Esophagus muscularis mucosa (tissue), 4 donors: ENCODE results near the gene HIP1R. TPM values are rescaled to one million over a fixed set of nuclear protein-coding genes. Genes with fewer than 3 reads are reported as not detected.

ENCODE experiments used
- DNase-seq: peaks from one replicate; pipeline ENCODE4 v3.0.0-alpha.2; 2017; ENCODE audit errors: extremely low spot score
- H3K27ac ChIP-seq, 4 donors: fragments of 200-600 bp; sonication (generic); replicated peaks in 1 of 4; 1 replicate in 3 of 4; 2 replicates in 1 of 4; pipeline ENCODE4 v1.5.1; 2016 to 2019; ENCODE audit warnings: mild to moderate bottlenecking in 1 of 4
- H3K27me3 ChIP-seq, 4 donors: fragments of 200-600 bp; sonication (generic); one replicate each; pipeline versions ENCODE4 v1.5.1 to v1.6.0; 2016 to 2019
- H3K36me3 ChIP-seq, 4 donors: fragments of 200-600 bp; sonication (generic); one replicate each; pipeline ENCODE4 v1.5.1; 2016 to 2019
- H3K4me1 ChIP-seq, 4 donors: fragments of 200-600 bp; sonication (generic); one replicate each; pipeline ENCODE4 v1.5.1; 2016 to 2019
- H3K4me3 ChIP-seq, 4 donors: fragments of 200-600 bp; sonication (generic); 1 replicate in 2 of 4; 2 replicates in 2 of 4; pipeline ENCODE4 v1.5.1; 2016 to 2019; ENCODE audit warnings: mild to moderate bottlenecking in 4 of 4, moderate library complexity in 1 of 4
- H3K9me3 ChIP-seq, 4 donors: fragments of 200-600 bp; sonication (generic); 1 replicate in 3 of 4; 2 replicates in 1 of 4; pipeline ENCODE4 v1.5.1; 2016 to 2019
- EP300 ChIP-seq: sonication (generic); formaldehyde crosslinking; IDR thresholded peaks from one replicate; pipeline ENCODE4 v1.6.1; 2017; ENCODE audit warnings: antibody characterized with exemption
- POLR2A ChIP-seq: fragments of 450-650 bp; IDR thresholded peaks from one replicate; pipeline ENCODE4 v1.6.1; 2017; ENCODE audit warnings: antibody characterized with exemption, moderate library complexity, mild to moderate bottlenecking, low read depth
- POLR2AphosphoS5 ChIP-seq, 2 donors: sonication (generic); formaldehyde crosslinking; IDR thresholded peaks; one replicate each; pipeline ENCODE4 v1.6.1; 2017; ENCODE audit warnings: antibody characterized with exemption in 2 of 2
- WGBS: methylation state at CpG from one replicate; pipeline ENCODE4 v1.1.5; 2018; 5-methylcytosine and 5-hydroxymethylcytosine counted together
- intact Hi-C: fragments of 100-400 bp; cut with DNase I; formaldehyde crosslinking; loops from one replicate; pipeline ENCODE4 v1.15.1; 2023
- total RNA-seq, 4 donors: library from RNA; depleted of rRNA; stranded (reverse); fragments of >200 nt; gene quantifications; one replicate each; pipeline versions ENCODE4 v1.1.0 to v1.2.1, GENCODE V29; 2016
- TF ChIP-seq, protein P1 (sequence below), 3 experiments: fragments of 200-600 bp in 2 of 3; fragments of 450-650 bp in 1 of 3; sonication (generic) in 2 of 3; IDR thresholded peaks; one replicate each; pipeline ENCODE4 v1.5.1; 2017 to 2019; ENCODE audit warnings: antibody characterized with exemption in 3 of 3, mild to moderate bottlenecking in 2 of 3, moderate library complexity in 1 of 3

The HIP1R gene
- total RNA-seq, 4 donors from 2014 or later: 13.3 to 38.3 (median 23.7) TPM

DNA sequence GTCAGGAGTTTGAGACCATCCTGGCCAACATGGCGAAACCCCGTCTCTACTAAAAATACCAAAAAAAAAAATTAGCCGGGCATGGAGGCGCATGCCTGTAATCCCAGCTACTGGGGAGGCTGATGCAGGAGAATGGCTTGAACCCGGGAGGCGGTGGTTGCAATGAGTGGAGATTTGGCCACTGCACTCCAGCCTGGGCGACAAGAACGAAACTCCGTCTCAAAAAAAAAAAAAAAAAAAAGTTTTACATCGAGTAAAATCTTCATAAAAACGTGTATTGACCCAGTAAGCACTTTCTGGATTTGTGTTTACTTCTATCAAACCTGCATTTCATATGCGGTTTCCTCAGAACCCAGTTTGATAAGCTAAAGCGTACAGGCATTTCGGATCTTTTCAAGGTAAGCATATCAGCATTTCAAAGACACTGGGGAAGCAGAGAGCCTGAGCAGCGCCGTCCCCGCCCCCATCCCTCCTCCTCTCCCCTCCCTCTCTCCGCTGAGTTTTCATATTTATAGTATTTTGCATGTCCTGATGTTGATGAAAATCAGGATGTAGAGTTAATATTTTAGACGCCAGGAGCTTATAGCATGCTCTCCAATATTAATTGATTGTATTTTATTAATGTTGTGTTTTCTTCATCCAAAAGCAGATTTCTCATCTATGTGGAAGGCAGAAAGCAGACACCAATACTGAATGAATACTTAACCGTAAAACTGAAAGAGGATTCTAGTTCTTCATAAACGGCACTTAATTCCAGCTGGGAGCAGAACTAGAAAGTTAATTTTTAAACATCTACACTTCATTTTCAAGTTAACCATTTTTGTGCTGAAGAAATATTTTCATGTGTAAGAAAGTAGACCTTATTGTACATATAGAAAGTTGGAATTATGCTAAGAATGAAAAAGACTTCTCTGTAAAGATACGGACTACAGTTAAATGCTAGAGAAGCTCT lies 9.2 kb upstream of the HIP1R start:
- Histone ChIP-seq H3K27me3 (no peaks in the 10 kb centered on the region), H3K27ac (no peak overlapping the region), H3K9me3 (no peaks in the 10 kb centered on the region), H3K4me1 (peaks cover 0 to 11% (median 6%) of the 10 kb centered on the region in 4 donors), H3K4me3 (peak overlapping the region; percentile 36 to 51 (median 40)), H3K36me3 (no peaks in the 10 kb centered on the region)
- TF ChIP-seq EP300: no peak
- no peak for TF ChIP-seq POLR2AphosphoS5 (IDR thresholded peaks at IDR 0.05)
- TF ChIP-seq POLR2A: no peak
- TF ChIP-seq, protein P1, sequence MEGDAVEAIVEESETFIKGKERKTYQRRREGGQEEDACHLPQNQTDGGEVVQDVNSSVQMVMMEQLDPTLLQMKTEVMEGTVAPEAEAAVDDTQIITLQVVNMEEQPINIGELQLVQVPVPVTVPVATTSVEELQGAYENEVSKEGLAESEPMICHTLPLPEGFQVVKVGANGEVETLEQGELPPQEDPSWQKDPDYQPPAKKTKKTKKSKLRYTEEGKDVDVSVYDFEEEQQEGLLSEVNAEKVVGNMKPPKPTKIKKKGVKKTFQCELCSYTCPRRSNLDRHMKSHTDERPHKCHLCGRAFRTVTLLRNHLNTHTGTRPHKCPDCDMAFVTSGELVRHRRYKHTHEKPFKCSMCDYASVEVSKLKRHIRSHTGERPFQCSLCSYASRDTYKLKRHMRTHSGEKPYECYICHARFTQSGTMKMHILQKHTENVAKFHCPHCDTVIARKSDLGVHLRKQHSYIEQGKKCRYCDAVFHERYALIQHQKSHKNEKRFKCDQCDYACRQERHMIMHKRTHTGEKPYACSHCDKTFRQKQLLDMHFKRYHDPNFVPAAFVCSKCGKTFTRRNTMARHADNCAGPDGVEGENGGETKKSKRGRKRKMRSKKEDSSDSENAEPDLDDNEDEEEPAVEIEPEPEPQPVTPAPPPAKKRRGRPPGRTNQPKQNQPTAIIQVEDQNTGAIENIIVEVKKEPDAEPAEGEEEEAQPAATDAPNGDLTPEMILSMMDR (IDR thresholded peaks at IDR 0.05): no peak
- 29% methylated on average over 22 of the region's 22 CpGs for WGBS
- DNase-seq: no peak
- intact Hi-C loops: no loop called here

DNA sequence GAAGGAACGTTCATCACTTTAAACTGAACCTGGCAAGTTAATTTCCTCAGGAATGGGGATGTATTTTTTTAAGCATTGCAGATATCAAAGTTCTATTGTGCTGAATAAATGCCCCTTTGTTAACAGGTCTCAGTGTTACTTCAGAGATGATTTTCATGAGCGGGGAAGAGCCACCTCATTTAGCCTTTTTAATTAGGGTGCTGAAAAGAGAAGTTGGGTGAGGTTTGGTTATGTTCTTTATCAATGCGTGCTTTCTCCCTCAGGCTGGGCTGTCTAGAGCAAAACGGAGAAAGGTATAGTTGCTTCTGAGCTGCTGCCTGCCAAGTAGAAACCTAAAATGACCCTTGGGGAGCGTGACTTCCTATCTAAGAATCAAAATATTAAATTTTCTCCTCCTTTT lies 8.0 kb upstream of the HIP1R start:
- intact Hi-C loops: no loop called here
- H3K4me1 ChIP-seq: peaks cover 0 to 11% (median 6%) of the 10 kb centered on the region in 4 donors
- 60% methylated on average over 5 of the region's 5 CpGs for WGBS
- TF ChIP-seq, protein P1 (IDR thresholded peaks at IDR 0.05): no peak
- no peak for TF ChIP-seq POLR2AphosphoS5 (IDR thresholded peaks at IDR 0.05)
- no peak for TF ChIP-seq EP300
- no peak for TF ChIP-seq POLR2A
- no peaks in the 10 kb centered on the region for H3K27me3 ChIP-seq
- DNase-seq: no peak
- H3K27ac ChIP-seq: no peak overlapping the region
- no peaks in the 10 kb centered on the region for H3K9me3 ChIP-seq
- no peaks in the 10 kb centered on the region for H3K36me3 ChIP-seq
- H3K4me3 ChIP-seq: no peak overlapping the region

- no peaks in the 10 kb centered on the region for H3K36me3 ChIP-seq
- DNase-seq: no peak
- H3K27ac ChIP-seq: no peak overlapping the region
- no peak overlapping the region for H3K4me3 ChIP-seq
- intact Hi-C loops: no loop called here
- 74% methylated on average over 7 of the region's 7 CpGs for WGBS
- no peaks in the 10 kb centered on the region for H3K27me3 ChIP-seq
- H3K4me1 ChIP-seq: peaks cover 12 to 26% (median 16%) of the 10 kb centered on the region in 4 donors
- no peak for TF ChIP-seq POLR2AphosphoS5 (IDR thresholded peaks at IDR 0.05)
- no peak for TF ChIP-seq POLR2A
- no peak for TF ChIP-seq EP300
- TF ChIP-seq, protein P1 (IDR thresholded peaks at IDR 0.05): no peak
- no peaks in the 10 kb centered on the region for H3K9me3 ChIP-seq
Measured at GRCh38 chr12:122830517-122831214, 4.6 kb upstream of the HIP1R start.

GRCh38 chr12:122834104-122834920 lies 945 bp upstream of the HIP1R start:
- intact Hi-C loops: no loop called here
- 16% methylated on average over 21 of the region's 21 CpGs for whole genome bisulfite sequencing
- TF ChIP-seq EP300 (no peak), POLR2AphosphoS5 (IDR thresholded peaks at IDR 0.05) (peak; percentile 17 to 23), POLR2A (no peak)
- TF ChIP-seq, protein P1 (IDR thresholded peaks at IDR 0.05): peak in 2 of 3 experiments; percentile 20 to 44

More at GRCh38 chr12:122834104-122834920, 945 bp upstream of the HIP1R start:
- DNase-seq: no peak
- Histone ChIP-seq H3K4me1 (peaks cover 20 to 29% (median 22%) of the 10 kb centered on the region in 4 donors), H3K36me3 (no peaks in the 10 kb centered on the region), H3K27me3 (no peaks in the 10 kb centered on the region), H3K27ac (peak overlapping the region; percentile 39 to 71 (median 60)), H3K9me3 (no peaks in the 10 kb centered on the region), H3K4me3 (peak overlapping the region; percentile 81 to 83 (median 82))
